ENCODE data around the gene SURF1.

GRCh38 chr9:133385452-133385851, 29.2 kb upstream of the SURF1 start:
- TF ChIP-seq, protein P1, sequence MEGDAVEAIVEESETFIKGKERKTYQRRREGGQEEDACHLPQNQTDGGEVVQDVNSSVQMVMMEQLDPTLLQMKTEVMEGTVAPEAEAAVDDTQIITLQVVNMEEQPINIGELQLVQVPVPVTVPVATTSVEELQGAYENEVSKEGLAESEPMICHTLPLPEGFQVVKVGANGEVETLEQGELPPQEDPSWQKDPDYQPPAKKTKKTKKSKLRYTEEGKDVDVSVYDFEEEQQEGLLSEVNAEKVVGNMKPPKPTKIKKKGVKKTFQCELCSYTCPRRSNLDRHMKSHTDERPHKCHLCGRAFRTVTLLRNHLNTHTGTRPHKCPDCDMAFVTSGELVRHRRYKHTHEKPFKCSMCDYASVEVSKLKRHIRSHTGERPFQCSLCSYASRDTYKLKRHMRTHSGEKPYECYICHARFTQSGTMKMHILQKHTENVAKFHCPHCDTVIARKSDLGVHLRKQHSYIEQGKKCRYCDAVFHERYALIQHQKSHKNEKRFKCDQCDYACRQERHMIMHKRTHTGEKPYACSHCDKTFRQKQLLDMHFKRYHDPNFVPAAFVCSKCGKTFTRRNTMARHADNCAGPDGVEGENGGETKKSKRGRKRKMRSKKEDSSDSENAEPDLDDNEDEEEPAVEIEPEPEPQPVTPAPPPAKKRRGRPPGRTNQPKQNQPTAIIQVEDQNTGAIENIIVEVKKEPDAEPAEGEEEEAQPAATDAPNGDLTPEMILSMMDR (IDR thresholded peaks at IDR 0.05; ENCODE audit: insufficient read depth, low read length) = no peak
- no peak for TF ChIP-seq REST (IDR thresholded peaks at IDR 0.05; ENCODE audit: insufficient replicate concordance, low read depth)

Measured in HL-60 (cell line).